ENCODE results near the gene ADIPOR2. TPM values are rescaled to one million over a fixed set of nuclear protein-coding genes. Genes with fewer than 3 reads are reported as not detected.

Gene ADIPOR2
- total and polyA plus RNA-seq, 2 of the 4 experiments (the other 2 are of a cell fraction), result 20.0 to 24.9 TPM

DNA sequence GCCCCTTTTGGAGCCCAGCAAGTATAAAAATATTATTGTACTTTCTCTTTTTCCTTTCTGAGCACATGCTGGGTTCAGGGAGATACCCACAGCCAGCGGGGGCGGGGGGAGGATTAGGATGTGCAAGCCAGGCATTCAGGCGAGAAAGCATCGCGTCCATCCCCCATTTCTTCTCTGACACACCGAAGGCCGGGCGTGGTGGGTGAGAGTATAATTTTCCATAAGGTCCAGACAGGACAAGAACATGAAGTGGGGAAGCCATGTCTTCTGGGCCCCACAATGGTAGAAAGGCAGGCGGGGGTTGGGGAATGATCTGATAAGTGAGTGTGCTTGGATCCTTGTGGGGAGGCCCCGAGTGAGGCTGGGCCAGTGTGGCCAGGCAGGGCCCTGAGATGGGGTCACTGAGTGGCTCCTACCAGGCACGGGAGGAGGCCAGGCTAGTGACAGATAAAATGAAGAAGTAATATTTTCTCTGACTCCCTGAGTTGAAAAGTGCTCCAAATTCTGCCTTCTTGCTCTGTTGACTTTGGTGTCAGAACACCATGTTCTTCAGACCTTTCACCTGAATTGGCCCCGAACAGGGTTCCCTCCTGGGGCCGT lies 118.8 kb downstream of the ADIPOR2 start:
- no TSS peak for BruUV-seq (replicated peaks)
- Histone ChIP-seq H3K56ac (ENCODE audit: extremely low read depth, insufficient read depth, low read length) (no peak overlapping the region), H3K9ac (ENCODE audit: low read depth, low read length) (no peak overlapping the region), H3K18ac (ENCODE audit: low read depth, low read length) (no peak overlapping the region), H3K27me3 (ENCODE audit: control insufficient read depth, insufficient read depth, low read length) (peaks cover 8% of the 10 kb centered on the region), H4K20me1 (ENCODE audit: insufficient read depth, low read length) (no peaks in the 10 kb centered on the region), H3K4me1 (ENCODE audit: control insufficient read depth, insufficient read depth, low read length) (no peaks in the 10 kb centered on the region; the same call in 1 of the 2 replicates), H2AFZ (replicated peaks; ENCODE audit: low read length, poor library complexity) (no peak overlapping the region), H2BK5ac (ENCODE audit: low read depth, low read length, poor library complexity, severe bottlenecking) (no peak overlapping the region), H4K91ac (ENCODE audit: insufficient read depth, low read depth, low read length) (no peak overlapping the region), H2BK120ac (ENCODE audit: low read depth, low read length) (no peak overlapping the region), H4K8ac (ENCODE audit: low read depth in 2 of 2, low read length in 2 of 2) (no peak overlapping the region), H2AK5ac (ENCODE audit: low read depth, low read length) (no peak overlapping the region), H3K27ac (ENCODE audit: insufficient read depth, low read length) (no peak overlapping the region), H3K9me1 (ENCODE audit: insufficient read depth, low read length) (peaks cover 7% of the 10 kb centered on the region; the same call in 1 of the 2 replicates), H3K4me3 (ENCODE audit: insufficient read depth, low read depth, low read length) (no peak overlapping the region), H3K9me3 (ENCODE audit: control insufficient read depth, insufficient read depth, low read length) (no peaks in the 10 kb centered on the region), H2BK20ac (ENCODE audit: low read depth, low read length) (no peak overlapping the region), H4K5ac (ENCODE audit: low read depth, low read length) (no peak overlapping the region), H3K4me2 (ENCODE audit: low read depth, low read length) (no peak overlapping the region), H3K4ac (ENCODE audit: low read depth, low read length) (no peak overlapping the region), H3K36me3 (ENCODE audit: control insufficient read depth, insufficient read depth, low read length) (no peaks in the 10 kb centered on the region), H2AK9ac (replicated peaks; ENCODE audit: low read depth, low read length, poor library complexity) (no peak overlapping the region), H2BK15ac (ENCODE audit: low read depth, low read length) (no peak overlapping the region), H3K14ac (replicated peaks; ENCODE audit: low read depth, low read length) (no peak overlapping the region), H3K79me1 (ENCODE audit: low read depth in 1 of 2, low read length in 2 of 2) (no peaks in the 10 kb centered on the region), H3K23ac (ENCODE audit: low read depth, low read length) (no peak overlapping the region)
- intact Hi-C loops (cut with micrococcal nuclease), result no loop called here
- in situ Hi-C loops (cut with MboI; ENCODE audit: low sequenced_read_pairs), result loop anchor here (10.0 to 25.0 kb wide), 3 partner anchors 215 to 775 kb away; no protein-coding TSS in a partner anchor
- dilution Hi-C loops (cut with HindIII; ENCODE audit: low sequenced_read_pairs, unreplicated experiment), result no loop called here
- TF ChIP-seq NFE2L2 (IDR thresholded peaks at IDR 0.05; ENCODE audit: low read depth, low read length) (no peak), MAFK (IDR thresholded peaks at IDR 0.05; ENCODE audit: low read depth, low read length) (no peak), SMC3 (IDR thresholded peaks at IDR 0.05; ENCODE audit: low read depth, low read length) (no peak), CHD1 (IDR thresholded peaks at IDR 0.05; ENCODE audit: low read depth, low read length) (no peak), CEBPB (IDR thresholded peaks at IDR 0.05; ENCODE audit: low read depth, low read length) (no peak), RFX5 (IDR thresholded peaks at IDR 0.05; ENCODE audit: low read depth, low read length) (no peak), MXI1 (IDR thresholded peaks at IDR 0.05; ENCODE audit: borderline replicate concordance, low read depth, low read length) (no peak), FOS (IDR thresholded peaks at IDR 0.05; ENCODE audit: low read depth, low read length) (no peak), RCOR1 (IDR thresholded peaks at IDR 0.05; ENCODE audit: insufficient replicate concordance, low read length) (no peak), BHLHE40 (IDR thresholded peaks at IDR 0.05; ENCODE audit: low read depth, low read length) (no peak), CTCF (conservative IDR thresholded peaks at IDR 0.05; ENCODE audit: low read depth, low read length) (no peak)
- TF ChIP-seq, protein P1, sequence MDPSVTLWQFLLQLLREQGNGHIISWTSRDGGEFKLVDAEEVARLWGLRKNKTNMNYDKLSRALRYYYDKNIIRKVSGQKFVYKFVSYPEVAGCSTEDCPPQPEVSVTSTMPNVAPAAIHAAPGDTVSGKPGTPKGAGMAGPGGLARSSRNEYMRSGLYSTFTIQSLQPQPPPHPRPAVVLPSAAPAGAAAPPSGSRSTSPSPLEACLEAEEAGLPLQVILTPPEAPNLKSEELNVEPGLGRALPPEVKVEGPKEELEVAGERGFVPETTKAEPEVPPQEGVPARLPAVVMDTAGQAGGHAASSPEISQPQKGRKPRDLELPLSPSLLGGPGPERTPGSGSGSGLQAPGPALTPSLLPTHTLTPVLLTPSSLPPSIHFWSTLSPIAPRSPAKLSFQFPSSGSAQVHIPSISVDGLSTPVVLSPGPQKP (IDR thresholded peaks at IDR 0.05; ENCODE audit: borderline replicate concordance, low read depth, low read length), result no peak
- TF ChIP-seq, protein P2, sequence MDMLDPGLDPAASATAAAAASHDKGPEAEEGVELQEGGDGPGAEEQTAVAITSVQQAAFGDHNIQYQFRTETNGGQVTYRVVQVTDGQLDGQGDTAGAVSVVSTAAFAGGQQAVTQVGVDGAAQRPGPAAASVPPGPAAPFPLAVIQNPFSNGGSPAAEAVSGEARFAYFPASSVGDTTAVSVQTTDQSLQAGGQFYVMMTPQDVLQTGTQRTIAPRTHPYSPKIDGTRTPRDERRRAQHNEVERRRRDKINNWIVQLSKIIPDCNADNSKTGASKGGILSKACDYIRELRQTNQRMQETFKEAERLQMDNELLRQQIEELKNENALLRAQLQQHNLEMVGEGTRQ (IDR thresholded peaks at IDR 0.05; ENCODE audit: low read depth, low read length), result no peak
- DNase-seq (no peak), ATAC-seq (ENCODE audit: low read depth) (no peak)
- ChIA-PET POLR2A (ENCODE audit: unreplicated experiment) (no interaction called here), CTCF (no interaction called here)
- no CpG with 5 or more reads among the region's 13 CpGs for WGBS, 2 experiments (ENCODE audit: extremely low coverage in 2 of 2, insufficient read length in 1 of 2)
